Lung (tissue), 12 donors: ENCODE results near the gene AZU1. TPM values are rescaled to one million over a fixed set of nuclear protein-coding genes. Genes with fewer than 3 reads are reported as not detected.

Experiments used
- ATAC-seq: fragments of 200-7000 bp; cut with Tn5 transposase; one replicate; pipeline ENCODE4 v1.9.1; 2020; ENCODE audit warnings: moderate number of reproducible peaks; ENCODE audit not compliant: insufficient read depth, low FRiP score
- DNase-seq, 3 donors: peaks; one replicate each; pipeline ENCODE4 v3.0.0-alpha.2; 2013 to 2017
- H3K27ac ChIP-seq, 2 donors: one replicate each; pipeline ENCODE4 v1.5.1; 2013; ENCODE audit warnings: mild to moderate bottlenecking in 2 of 2, moderate library complexity in 2 of 2, control low read depth in 1 of 2, inconsistent platforms in 1 of 2, low read depth in 1 of 2, low read length in 1 of 2
- H3K27me3 ChIP-seq, 3 donors: one replicate each; pipeline ENCODE4 v1.5.1; 2013; ENCODE audit warnings: low read length in 2 of 3; ENCODE audit not compliant: control insufficient read depth in 3 of 3, insufficient read depth in 3 of 3
- H3K36me3 ChIP-seq, 4 donors: one replicate each; pipeline ENCODE4 v1.5.1; 2013; ENCODE audit warnings: low read length in 4 of 4, mild to moderate bottlenecking in 1 of 4, moderate library complexity in 1 of 4; ENCODE audit not compliant: control insufficient read depth in 4 of 4, insufficient read depth in 4 of 4
- H3K4me1 ChIP-seq, 5 donors: one replicate each; pipeline ENCODE4 v1.5.1; 2013; ENCODE audit warnings: low read length in 5 of 5, mild to moderate bottlenecking in 2 of 5, moderate library complexity in 1 of 5; ENCODE audit not compliant: control insufficient read depth in 5 of 5, insufficient read depth in 5 of 5
- H3K4me3 ChIP-seq: one replicate; pipeline ENCODE4 v1.5.1; 2013; ENCODE audit warnings: mild to moderate bottlenecking, control low read depth, moderate library complexity
- H3K9ac ChIP-seq, 2 donors: one replicate each; pipeline ENCODE4 v1.5.1; 2013; ENCODE audit warnings: low read length in 2 of 2, control low read depth in 1 of 2; ENCODE audit not compliant: insufficient read depth in 1 of 2
- H3K9me3 ChIP-seq, 4 donors: one replicate each; pipeline ENCODE4 v1.5.1; 2013; ENCODE audit warnings: low read length in 3 of 4, mild to moderate bottlenecking in 1 of 4, moderate library complexity in 1 of 4; ENCODE audit not compliant: control insufficient read depth in 4 of 4, insufficient read depth in 3 of 4
- CTCF ChIP-seq: IDR thresholded peaks from 2 replicates; pipeline ENCODE4 v1.5.1; 2012; ENCODE audit warnings: mild to moderate bottlenecking; ENCODE audit errors: control extremely low read depth, extremely low read depth
- WGBS, 2 donors: extraction: QIAGEN DNeasy Blood & Tissue Kit; methylation state at CpG; one replicate each; pipeline ENCODE4 v1.1.7; 2013; 5-methylcytosine and 5-hydroxymethylcytosine counted together
- polyA plus RNA-seq, 2 donors: library from polyadenylated mRNA; stranded (reverse); fragments of 200-250 nt; gene quantifications; one replicate each; pipeline ENCODE4 v1.2.1, GENCODE V29; 2013
- total RNA-seq, 2 donors: library from RNA; depleted of rRNA in 1 of 2; stranded (reverse); fragments of >200 nt in 1 of 2; gene quantifications; one replicate each; pipeline ENCODE4 v1.2.1, GENCODE V29; 2014 to 2021
- donor health status: control.
- donor health status: control.
- donor health status: Bipolar disorder and iron deficiency.
- donor health status: healthy.
- donor health status: DM: yes; HTN: yes; CAD: no.

Gene AZU1
- total and polyA plus RNA-seq, 4 donors = 2.0 to 9.8 (median 4.4) TPM

GRCh38 chr19:792306-792885 is 35.2 kb upstream of the AZU1 start:
- Histone ChIP-seq H3K27ac (peak overlapping the region; percentile 24 to 68), H3K27me3 (no peaks in the 10 kb centered on the region), H3K9ac (no peak overlapping the region), H3K4me3 (no peak overlapping the region), H3K36me3 (no peaks in the 10 kb centered on the region), H3K9me3 (no peaks in the 10 kb centered on the region), H3K4me1 (peaks cover 0 to 21% (median 11%) of the 10 kb centered on the region in 5 donors)
- DNase-seq (no peak), ATAC-seq (no peak)
- WGBS, 2 donors = 70 to 77% methylated on average over 16 of the region's 16 CpGs
- TF ChIP-seq CTCF = no peak

GRCh38 chr19:793806-794205 is 33.8 kb upstream of the AZU1 start:
- H3K9me3 ChIP-seq = no peaks in the 10 kb centered on the region
- peaks cover 0 to 5% (median 0%) of the 10 kb centered on the region in 4 donors for H3K36me3 ChIP-seq
- no peak for ATAC-seq
- H3K27me3 ChIP-seq = no peaks in the 10 kb centered on the region
- H3K27ac ChIP-seq = no peak overlapping the region
- peaks cover 0 to 21% (median 9%) of the 10 kb centered on the region in 5 donors for H3K4me1 ChIP-seq
- no peak overlapping the region for H3K4me3 ChIP-seq
- no peak for TF ChIP-seq CTCF
- 94 to 96% methylated on average over 12 of the region's 12 CpGs for whole genome bisulfite sequencing, 2 donors
- H3K9ac ChIP-seq = no peak overlapping the region
- no peak for DNase-seq

- ATAC-seq (no peak), DNase-seq (no peak)
- WGBS, 2 donors = 87 to 95% methylated on average over 28 of the region's 28 CpGs
Measured at GRCh38 chr19:795073-795611, 32.5 kb upstream of the AZU1 start.

More at GRCh38 chr19:795073-795611, 32.5 kb upstream of the AZU1 start:
- Histone ChIP-seq H3K9me3 (no peaks in the 10 kb centered on the region), H3K9ac (no peak overlapping the region), H3K27ac (peak overlapping the region in 1 of 2 donors; percentile 8), H3K4me3 (no peak overlapping the region), H3K4me1 (peaks cover 2 to 18% (median 9%) of the 10 kb centered on the region in 5 donors), H3K27me3 (no peaks in the 10 kb centered on the region), H3K36me3 (peaks cover 0 to 12% (median 3%) of the 10 kb centered on the region in 4 donors)
- no peak for TF ChIP-seq CTCF
